Measurements from ENCODE around the gene RNF224. TPM values are rescaled to one million over a fixed set of nuclear protein-coding genes. Genes with fewer than 3 reads are reported as not detected.
A peak's percentile ranks its signal among the peaks of the same experiment; 100 is the strongest.

RNF224 gene
- total RNA-seq, 1 donor from 2014 or later = not detected

GRCh38 chr9:137185921-137186320, 41.4 kb upstream of the RNF224 start:
- Histone ChIP-seq H3K9me3 (ENCODE audit: control insufficient read depth in 3 of 3, low read length in 3 of 3) (no peaks in the 10 kb centered on the region), H3K4me3 (ENCODE audit: low read length in 3 of 3) (peak overlapping the region in 1 of 3 donors; percentile 91), H3K9ac (ENCODE audit: low read depth in 1 of 3, low read length in 3 of 3) (peak overlapping the region in 1 of 3 donors; percentile 95), H3K27ac (ENCODE audit: low read depth, low read length) (no peak overlapping the region), H3K4me1 (ENCODE audit: control insufficient read depth in 3 of 3, insufficient read depth in 3 of 3, low read length in 3 of 3) (peaks cover 40 to 54% (median 42%) of the 10 kb centered on the region in 3 donors), H3K27me3 (ENCODE audit: control insufficient read depth in 3 of 3, insufficient read depth in 3 of 3, low read length in 3 of 3) (no peaks in the 10 kb centered on the region), H3K36me3 (ENCODE audit: control insufficient read depth in 3 of 3, insufficient read depth in 3 of 3, low read length in 3 of 3) (peaks cover 55 to 72% (median 66%) of the 10 kb centered on the region in 3 donors)

- Histone ChIP-seq H3K27ac (ENCODE audit: low read depth, low read length) (no peak overlapping the region), H3K9me3 (ENCODE audit: control insufficient read depth in 3 of 3, low read length in 3 of 3) (no peaks in the 10 kb centered on the region), H3K4me1 (ENCODE audit: control insufficient read depth in 3 of 3, insufficient read depth in 3 of 3, low read length in 3 of 3) (peaks cover 42 to 59% (median 42%) of the 10 kb centered on the region in 3 donors), H3K4me3 (ENCODE audit: low read length in 3 of 3) (peak overlapping the region; percentile 91 to 99 (median 96)), H3K27me3 (ENCODE audit: control insufficient read depth in 3 of 3, insufficient read depth in 3 of 3, low read length in 3 of 3) (no peaks in the 10 kb centered on the region), H3K9ac (ENCODE audit: low read depth in 1 of 3, low read length in 3 of 3) (peak overlapping the region in 2 of 3 donors; percentile 6 to 95), H3K36me3 (ENCODE audit: control insufficient read depth in 3 of 3, insufficient read depth in 3 of 3, low read length in 3 of 3) (peaks cover 55 to 72% (median 65%) of the 10 kb centered on the region in 3 donors)
Observed at GRCh38 chr9:137186385-137186784, 40.9 kb upstream of the RNF224 start.

GRCh38 chr9:137187386-137187785, 39.9 kb upstream of the RNF224 start:
- H3K36me3 ChIP-seq (ENCODE audit: control insufficient read depth in 3 of 3, insufficient read depth in 3 of 3, low read length in 3 of 3) = peaks cover 51 to 67% (median 61%) of the 10 kb centered on the region in 3 donors
- peak overlapping the region; percentile 83 to 97 (median 95) for H3K9ac ChIP-seq (ENCODE audit: low read depth in 1 of 3, low read length in 3 of 3)
- H3K27me3 ChIP-seq (ENCODE audit: control insufficient read depth in 3 of 3, insufficient read depth in 3 of 3, low read length in 3 of 3) = no peaks in the 10 kb centered on the region
- peaks cover 42 to 61% (median 42%) of the 10 kb centered on the region in 3 donors for H3K4me1 ChIP-seq (ENCODE audit: control insufficient read depth in 3 of 3, insufficient read depth in 3 of 3, low read length in 3 of 3)
- H3K9me3 ChIP-seq (ENCODE audit: control insufficient read depth in 3 of 3, low read length in 3 of 3) = no peaks in the 10 kb centered on the region
- peak overlapping the region; percentile 91 to 99 (median 96) for H3K4me3 ChIP-seq (ENCODE audit: low read length in 3 of 3)
- H3K27ac ChIP-seq (ENCODE audit: low read depth, low read length) = no peak overlapping the region

GRCh38 chr9:137188086-137188489, 39.2 kb upstream of the RNF224 start:
- H3K36me3 ChIP-seq (ENCODE audit: control insufficient read depth in 3 of 3, insufficient read depth in 3 of 3, low read length in 3 of 3) = peaks cover 44 to 60% (median 54%) of the 10 kb centered on the region in 3 donors
- H3K4me1 ChIP-seq (ENCODE audit: control insufficient read depth in 3 of 3, insufficient read depth in 3 of 3, low read length in 3 of 3) = peaks cover 42 to 61% (median 42%) of the 10 kb centered on the region in 3 donors
- peak overlapping the region; percentile 91 to 99 (median 96) for H3K4me3 ChIP-seq (ENCODE audit: low read length in 3 of 3)
- H3K27ac ChIP-seq (ENCODE audit: low read depth, low read length) = peak overlapping the region; percentile 90
- H3K9me3 ChIP-seq (ENCODE audit: control insufficient read depth in 3 of 3, low read length in 3 of 3) = no peaks in the 10 kb centered on the region
- H3K9ac ChIP-seq (ENCODE audit: low read depth in 1 of 3, low read length in 3 of 3) = peak overlapping the region; percentile 83 to 97 (median 95)
- H3K27me3 ChIP-seq (ENCODE audit: control insufficient read depth in 3 of 3, insufficient read depth in 3 of 3, low read length in 3 of 3) = no peaks in the 10 kb centered on the region

GRCh38 chr9:137188490-137189296, 38.6 kb upstream of the RNF224 start, which contains the start of the genes ANAPC2 and SSNA1:
Gene ANAPC2, minus strand, starts transcription at chr9:137188560. Its CDS starts 28 bp downstream, at chr9:137188532.
Gene SSNA1, plus strand, starts transcription at chr9:137188676. Its CDS starts 51 bp downstream, at chr9:137188727.
- peak within 1 kb of the TSS; percentile 91 to 99 (median 96) for H3K4me3 ChIP-seq (ENCODE audit: low read length in 3 of 3)
- H3K9me3 ChIP-seq (ENCODE audit: control insufficient read depth in 3 of 3, low read length in 3 of 3) = no peaks in the 10 kb centered on the region
- peaks cover 42 to 62% (median 44%) of the 10 kb centered on the region in 3 donors for H3K4me1 ChIP-seq (ENCODE audit: control insufficient read depth in 3 of 3, insufficient read depth in 3 of 3, low read length in 3 of 3)
- H3K9ac ChIP-seq (ENCODE audit: low read depth in 1 of 3, low read length in 3 of 3) = peak within 1 kb of the TSS; percentile 85 to 97 (median 95)
- H3K27ac ChIP-seq (ENCODE audit: low read depth, low read length) = peak within 1 kb of the TSS; percentile 90
- no peaks in the 10 kb centered on the region for H3K27me3 ChIP-seq (ENCODE audit: control insufficient read depth in 3 of 3, insufficient read depth in 3 of 3, low read length in 3 of 3)
- peaks cover 38 to 54% (median 48%) of the 10 kb centered on the region in 3 donors for H3K36me3 ChIP-seq (ENCODE audit: control insufficient read depth in 3 of 3, insufficient read depth in 3 of 3, low read length in 3 of 3)

GRCh38 chr9:137189297-137190295, 37.7 kb upstream of the RNF224 start:
- H3K27me3 ChIP-seq (ENCODE audit: control insufficient read depth in 3 of 3, insufficient read depth in 3 of 3, low read length in 3 of 3) = no peaks in the 10 kb centered on the region
- H3K36me3 ChIP-seq (ENCODE audit: control insufficient read depth in 3 of 3, insufficient read depth in 3 of 3, low read length in 3 of 3) = peaks cover 29 to 47% (median 39%) of the 10 kb centered on the region in 3 donors
- peak overlapping the region; percentile 91 to 99 (median 96) for H3K4me3 ChIP-seq (ENCODE audit: low read length in 3 of 3)
- no peaks in the 10 kb centered on the region for H3K9me3 ChIP-seq (ENCODE audit: control insufficient read depth in 3 of 3, low read length in 3 of 3)
- peak overlapping the region; percentile 90 for H3K27ac ChIP-seq (ENCODE audit: low read depth, low read length)
- H3K4me1 ChIP-seq (ENCODE audit: control insufficient read depth in 3 of 3, insufficient read depth in 3 of 3, low read length in 3 of 3) = peaks cover 42 to 71% (median 53%) of the 10 kb centered on the region in 3 donors
- peak overlapping the region; percentile 85 to 97 (median 95) for H3K9ac ChIP-seq (ENCODE audit: low read depth in 1 of 3, low read length in 3 of 3)

- peaks cover 26 to 40% (median 34%) of the 10 kb centered on the region in 3 donors for H3K36me3 ChIP-seq (ENCODE audit: control insufficient read depth in 3 of 3, insufficient read depth in 3 of 3, low read length in 3 of 3)
- H3K4me1 ChIP-seq (ENCODE audit: control insufficient read depth in 3 of 3, insufficient read depth in 3 of 3, low read length in 3 of 3) = peaks cover 42 to 75% (median 61%) of the 10 kb centered on the region in 3 donors
- peak overlapping the region; percentile 90 for H3K27ac ChIP-seq (ENCODE audit: low read depth, low read length)
- H3K4me3 ChIP-seq (ENCODE audit: low read length in 3 of 3) = peak overlapping the region in 1 of 3 donors; percentile 99
- H3K9me3 ChIP-seq (ENCODE audit: control insufficient read depth in 3 of 3, low read length in 3 of 3) = no peaks in the 10 kb centered on the region
- H3K27me3 ChIP-seq (ENCODE audit: control insufficient read depth in 3 of 3, insufficient read depth in 3 of 3, low read length in 3 of 3) = no peaks in the 10 kb centered on the region
- H3K9ac ChIP-seq (ENCODE audit: low read depth in 1 of 3, low read length in 3 of 3) = peak overlapping the region in 2 of 3 donors; percentile 95 to 97
Observed at GRCh38 chr9:137190315-137190856, 36.9 kb upstream of the RNF224 start.

GRCh38 chr9:137191245-137191644, 36.1 kb upstream of the RNF224 start:
- no peak overlapping the region for H3K4me3 ChIP-seq (ENCODE audit: low read length in 3 of 3)
- no peaks in the 10 kb centered on the region for H3K27me3 ChIP-seq (ENCODE audit: control insufficient read depth in 3 of 3, insufficient read depth in 3 of 3, low read length in 3 of 3)
- H3K36me3 ChIP-seq (ENCODE audit: control insufficient read depth in 3 of 3, insufficient read depth in 3 of 3, low read length in 3 of 3) = peaks cover 21 to 31% (median 26%) of the 10 kb centered on the region in 3 donors
- no peak overlapping the region for H3K27ac ChIP-seq (ENCODE audit: low read depth, low read length)
- peak overlapping the region in 1 of 3 donors; percentile 25 for H3K9ac ChIP-seq (ENCODE audit: low read depth in 1 of 3, low read length in 3 of 3)
- H3K4me1 ChIP-seq (ENCODE audit: control insufficient read depth in 3 of 3, insufficient read depth in 3 of 3, low read length in 3 of 3) = peaks cover 37 to 75% (median 62%) of the 10 kb centered on the region in 3 donors
- H3K9me3 ChIP-seq (ENCODE audit: control insufficient read depth in 3 of 3, low read length in 3 of 3) = no peaks in the 10 kb centered on the region

Measured in skeletal muscle tissue (tissue), 4 donors.